ENCODE measurements around the gene CLHC1. TPM values are rescaled to one million over a fixed set of nuclear protein-coding genes. Genes with fewer than 3 reads are reported as not detected.

The CLHC1 gene
- total RNA-seq, 1 experiment from 2014 or later, result 3.9 TPM

DNA sequence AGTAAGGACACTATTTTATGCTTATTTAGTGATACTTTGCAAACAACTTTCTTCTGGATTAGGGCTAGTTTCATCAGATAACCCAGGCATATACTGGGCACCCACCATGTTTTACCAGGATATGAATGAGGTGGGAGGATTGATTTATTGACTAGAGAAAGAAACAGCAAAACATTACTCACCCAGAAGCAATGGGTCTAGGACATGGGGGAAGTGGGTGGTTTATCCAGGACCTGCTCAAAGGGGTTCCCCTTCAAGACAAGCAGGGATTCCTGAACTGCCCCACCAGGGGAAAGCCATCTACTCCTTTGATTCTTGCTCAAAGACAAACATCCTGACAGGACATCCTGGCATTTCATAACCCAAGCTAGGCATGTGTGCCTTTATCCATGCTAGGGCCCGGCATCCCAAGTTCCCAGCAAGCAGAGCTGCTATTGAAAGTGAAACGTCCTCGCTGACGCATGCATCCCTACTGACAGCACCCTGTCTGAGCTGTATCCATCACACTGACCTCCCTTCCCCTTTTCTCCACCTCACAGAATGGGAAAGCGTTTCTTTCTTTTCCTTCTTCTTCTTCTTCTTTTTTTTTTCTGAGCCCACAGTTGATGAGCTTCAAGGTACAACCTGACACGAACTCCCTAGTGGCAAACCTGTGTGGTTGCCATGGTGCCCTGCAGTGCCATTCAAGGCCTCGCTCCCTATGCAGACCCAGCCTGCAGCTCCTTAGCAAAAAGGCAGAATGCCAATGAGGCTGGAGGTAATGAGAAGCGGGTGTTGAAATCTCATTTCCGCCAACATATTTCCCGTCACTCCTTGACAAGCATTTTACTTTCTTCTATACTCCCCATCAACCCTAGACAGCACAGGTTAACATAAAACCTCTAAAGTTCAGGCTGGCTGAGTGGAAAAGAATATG, 70.5 kb downstream of the CLHC1 start:
- Histone ChIP-seq H3K79me2 (ENCODE audit: low read length) (no peaks in the 10 kb centered on the region), H3K27me3 (ENCODE audit: low read length) (no peaks in the 10 kb centered on the region), H3K4me1 (ENCODE audit: insufficient read depth, low read length) (peaks cover 47% of the 10 kb centered on the region), H3K9me3 (ENCODE audit: low read length) (no peaks in the 10 kb centered on the region), H3K27ac (ENCODE audit: low read length) (no peak overlapping the region), H3K36me3 (ENCODE audit: low read depth, low read length) (no peaks in the 10 kb centered on the region), H3K9me2 (replicated peaks; ENCODE audit: low read length) (no peaks in the 10 kb centered on the region), H3K4me2 (ENCODE audit: low read length) (no peak overlapping the region), H2AFZ (ENCODE audit: low read length) (no peak overlapping the region), H4K20me1 (ENCODE audit: low read length) (no peaks in the 10 kb centered on the region), H3F3A (ENCODE audit: low read length, unreplicated experiment) (no peaks in the 10 kb centered on the region), H3K9ac (ENCODE audit: low read length) (no peak overlapping the region), H3K4me3 (ENCODE audit: low read length) (no peak overlapping the region)
- TF ChIP-seq, protein P1, sequence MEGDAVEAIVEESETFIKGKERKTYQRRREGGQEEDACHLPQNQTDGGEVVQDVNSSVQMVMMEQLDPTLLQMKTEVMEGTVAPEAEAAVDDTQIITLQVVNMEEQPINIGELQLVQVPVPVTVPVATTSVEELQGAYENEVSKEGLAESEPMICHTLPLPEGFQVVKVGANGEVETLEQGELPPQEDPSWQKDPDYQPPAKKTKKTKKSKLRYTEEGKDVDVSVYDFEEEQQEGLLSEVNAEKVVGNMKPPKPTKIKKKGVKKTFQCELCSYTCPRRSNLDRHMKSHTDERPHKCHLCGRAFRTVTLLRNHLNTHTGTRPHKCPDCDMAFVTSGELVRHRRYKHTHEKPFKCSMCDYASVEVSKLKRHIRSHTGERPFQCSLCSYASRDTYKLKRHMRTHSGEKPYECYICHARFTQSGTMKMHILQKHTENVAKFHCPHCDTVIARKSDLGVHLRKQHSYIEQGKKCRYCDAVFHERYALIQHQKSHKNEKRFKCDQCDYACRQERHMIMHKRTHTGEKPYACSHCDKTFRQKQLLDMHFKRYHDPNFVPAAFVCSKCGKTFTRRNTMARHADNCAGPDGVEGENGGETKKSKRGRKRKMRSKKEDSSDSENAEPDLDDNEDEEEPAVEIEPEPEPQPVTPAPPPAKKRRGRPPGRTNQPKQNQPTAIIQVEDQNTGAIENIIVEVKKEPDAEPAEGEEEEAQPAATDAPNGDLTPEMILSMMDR (conservative IDR thresholded peaks at IDR 0.05; ENCODE audit: low read depth, low read length), result no peak
- TF ChIP-seq EZH2 (IDR thresholded peaks at IDR 0.05; ENCODE audit: low read length, unreplicated experiment), result no peak
- no peak for TF ChIP-seq EZH2phosphoT487 (IDR thresholded peaks at IDR 0.05; ENCODE audit: borderline replicate concordance, low read length)
- no TSS peak for BruUV-seq (replicated peaks)
- CTCF ChIA-PET, result no interaction called here
- no peak for DNase-seq
- POLR2A ChIA-PET (ENCODE audit: unreplicated experiment), result no interaction called here
- intact Hi-C loops (cut with micrococcal nuclease), result loop anchor here (10.0 kb wide), 1 partner anchor 437 kb away; the partner anchor contains the start of gene EML6
- ATAC-seq, result no peak

DNA sequence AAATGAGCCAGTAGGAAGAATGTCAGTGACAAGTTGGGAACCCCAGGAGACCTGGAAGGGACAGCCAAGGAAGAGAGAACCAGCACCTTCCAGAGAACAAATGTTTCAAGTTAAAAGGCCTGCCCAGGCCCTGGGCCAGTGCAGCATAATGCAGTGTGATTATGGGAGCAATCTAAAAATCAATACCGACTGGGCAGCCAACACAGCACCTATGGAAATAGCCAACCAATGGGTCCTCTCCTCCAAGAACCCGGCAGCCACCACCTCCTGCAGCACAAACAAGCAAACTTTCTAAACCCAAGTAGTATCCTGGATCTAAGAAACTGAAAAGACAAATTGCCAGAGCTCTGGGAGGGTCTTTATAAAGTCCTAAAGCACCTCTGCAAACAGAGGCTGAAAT, 71.7 kb downstream of the CLHC1 start:
- no peaks in the 10 kb centered on the region for H3F3A ChIP-seq (ENCODE audit: low read length, unreplicated experiment)
- ChIA-PET POLR2A (ENCODE audit: unreplicated experiment) (no interaction called here), CTCF (interaction anchor here (0.7 kb wide), 1 partner anchor 178 kb away, joined by 6 read pairs; no protein-coding TSS in a partner anchor)
- no peak overlapping the region for H3K4me3 ChIP-seq (ENCODE audit: low read length)
- H3K27ac ChIP-seq (ENCODE audit: low read length), result no peak overlapping the region
- no peaks in the 10 kb centered on the region for H3K9me2 ChIP-seq (replicated peaks; ENCODE audit: low read length)
- no peaks in the 10 kb centered on the region for H3K27me3 ChIP-seq (ENCODE audit: low read length)
- H3K9me3 ChIP-seq (ENCODE audit: low read length), result no peaks in the 10 kb centered on the region
- H3K4me2 ChIP-seq (ENCODE audit: low read length), result no peak overlapping the region
- no peak overlapping the region for H2AFZ ChIP-seq (ENCODE audit: low read length)
- ATAC-seq (no peak), DNase-seq (no peak)
- no peaks in the 10 kb centered on the region for H4K20me1 ChIP-seq (ENCODE audit: low read length)
- no peaks in the 10 kb centered on the region for H3K36me3 ChIP-seq (ENCODE audit: low read depth, low read length)
- no peak overlapping the region for H3K9ac ChIP-seq (ENCODE audit: low read length)
- H3K79me2 ChIP-seq (ENCODE audit: low read length), result no peaks in the 10 kb centered on the region
- TF ChIP-seq EZH2phosphoT487 (IDR thresholded peaks at IDR 0.05; ENCODE audit: borderline replicate concordance, low read length), result no peak
- TF ChIP-seq EZH2 (IDR thresholded peaks at IDR 0.05; ENCODE audit: low read length, unreplicated experiment), result no peak
- TF ChIP-seq, protein P1 (conservative IDR thresholded peaks at IDR 0.05; ENCODE audit: low read depth, low read length), result no peak
- H3K4me1 ChIP-seq (ENCODE audit: insufficient read depth, low read length), result peaks cover 55% of the 10 kb centered on the region
- no TSS peak for BruUV-seq (replicated peaks)
- intact Hi-C loops (cut with micrococcal nuclease), result loop anchor here (10.0 kb wide), 1 partner anchor 436 kb away; the partner anchor contains the start of gene EML6

DNA sequence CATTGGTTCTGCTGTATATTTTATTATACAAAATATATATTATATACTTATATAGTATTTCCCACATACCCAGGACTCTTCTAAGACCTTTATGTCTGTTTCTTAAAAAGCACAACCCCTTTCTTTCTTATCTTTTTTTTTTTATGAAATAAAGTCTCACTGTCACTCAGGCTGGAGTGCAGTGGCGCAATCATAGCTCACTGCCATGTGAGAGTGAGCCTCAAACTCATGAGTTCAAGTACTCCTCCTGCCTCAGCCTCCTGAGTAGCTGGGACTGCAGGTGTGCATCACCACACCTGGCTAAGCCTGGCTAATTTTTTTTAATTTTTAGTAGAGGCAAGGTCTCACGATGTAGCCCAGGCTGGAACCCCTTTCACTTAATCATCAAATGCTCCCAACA, 72.3 kb downstream of the CLHC1 start:
- Histone ChIP-seq H3F3A (ENCODE audit: low read length, unreplicated experiment) (no peaks in the 10 kb centered on the region), H3K79me2 (ENCODE audit: low read length) (no peaks in the 10 kb centered on the region), H3K4me1 (ENCODE audit: insufficient read depth, low read length) (peaks cover 55% of the 10 kb centered on the region), H3K36me3 (ENCODE audit: low read depth, low read length) (no peaks in the 10 kb centered on the region), H3K4me3 (ENCODE audit: low read length) (no peak overlapping the region), H3K27ac (ENCODE audit: low read length) (no peak overlapping the region), H2AFZ (ENCODE audit: low read length) (no peak overlapping the region), H3K9me3 (ENCODE audit: low read length) (no peaks in the 10 kb centered on the region), H3K27me3 (ENCODE audit: low read length) (no peaks in the 10 kb centered on the region), H3K4me2 (ENCODE audit: low read length) (no peak overlapping the region), H4K20me1 (ENCODE audit: low read length) (no peaks in the 10 kb centered on the region), H3K9me2 (replicated peaks; ENCODE audit: low read length) (no peaks in the 10 kb centered on the region), H3K9ac (ENCODE audit: low read length) (no peak overlapping the region)
- CTCF ChIA-PET, result interaction anchor here (0.5 to 0.7 kb wide), 2 partner anchors 89 to 178 kb away, joined by 3 to 6 read pairs; no protein-coding TSS in a partner anchor
- BruUV-seq (replicated peaks), result no TSS peak
- POLR2A ChIA-PET (ENCODE audit: unreplicated experiment), result no interaction called here
- intact Hi-C loops (cut with micrococcal nuclease), result loop anchor here (5.0 to 10.0 kb wide), 2 partner anchors 47 to 435 kb away; partner anchors contain the start of gene EML6
- DNase-seq, result no peak
- no peak for ATAC-seq
- TF ChIP-seq EZH2phosphoT487 (IDR thresholded peaks at IDR 0.05; ENCODE audit: borderline replicate concordance, low read length) (no peak), EZH2 (IDR thresholded peaks at IDR 0.05; ENCODE audit: low read length, unreplicated experiment) (no peak)
- TF ChIP-seq, protein P1 (conservative IDR thresholded peaks at IDR 0.05; ENCODE audit: low read depth, low read length), result no peak

Data from PC-3 (cell line).